ENCODE data around the gene PGM1.

DNA sequence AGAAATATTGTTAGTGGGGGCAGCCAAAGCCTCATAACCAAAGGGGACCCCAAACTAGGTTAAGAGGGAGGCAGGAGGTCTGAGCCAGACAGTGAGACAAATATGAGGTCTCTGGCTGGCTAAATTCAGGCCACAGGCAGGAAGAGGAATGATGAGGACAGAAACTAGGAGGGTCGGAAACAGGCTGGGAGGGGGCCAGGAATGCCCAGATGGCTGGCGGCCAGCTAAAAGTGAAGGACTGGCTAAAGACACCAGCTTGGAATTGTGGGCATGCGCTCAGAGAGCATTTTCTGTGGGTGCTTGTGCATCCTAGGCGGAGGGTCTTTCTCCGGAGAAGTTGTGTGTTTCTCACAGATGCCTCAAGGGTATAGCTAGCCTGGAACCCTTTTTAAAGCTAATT is 77.0 kb downstream of the PGM1 start:
- TF ChIP-seq POLR2A (IDR thresholded peaks at IDR 0.05): no peak
- TF ChIP-seq, protein P1, sequence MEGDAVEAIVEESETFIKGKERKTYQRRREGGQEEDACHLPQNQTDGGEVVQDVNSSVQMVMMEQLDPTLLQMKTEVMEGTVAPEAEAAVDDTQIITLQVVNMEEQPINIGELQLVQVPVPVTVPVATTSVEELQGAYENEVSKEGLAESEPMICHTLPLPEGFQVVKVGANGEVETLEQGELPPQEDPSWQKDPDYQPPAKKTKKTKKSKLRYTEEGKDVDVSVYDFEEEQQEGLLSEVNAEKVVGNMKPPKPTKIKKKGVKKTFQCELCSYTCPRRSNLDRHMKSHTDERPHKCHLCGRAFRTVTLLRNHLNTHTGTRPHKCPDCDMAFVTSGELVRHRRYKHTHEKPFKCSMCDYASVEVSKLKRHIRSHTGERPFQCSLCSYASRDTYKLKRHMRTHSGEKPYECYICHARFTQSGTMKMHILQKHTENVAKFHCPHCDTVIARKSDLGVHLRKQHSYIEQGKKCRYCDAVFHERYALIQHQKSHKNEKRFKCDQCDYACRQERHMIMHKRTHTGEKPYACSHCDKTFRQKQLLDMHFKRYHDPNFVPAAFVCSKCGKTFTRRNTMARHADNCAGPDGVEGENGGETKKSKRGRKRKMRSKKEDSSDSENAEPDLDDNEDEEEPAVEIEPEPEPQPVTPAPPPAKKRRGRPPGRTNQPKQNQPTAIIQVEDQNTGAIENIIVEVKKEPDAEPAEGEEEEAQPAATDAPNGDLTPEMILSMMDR (IDR thresholded peaks at IDR 0.05): no peak

All from thyroid gland (tissue), 4 donors.